SHP77 treated with DMSO at 0.1 percent for 48 hours (cell line): Measurements from ENCODE around the gene UHMK1.

ENCODE experiments used
- DNase-seq: peaks from one replicate; lab custom pipeline; 2025; lab: John Stamatoyannopoulos, UW

UHMK1 gene

DNA sequence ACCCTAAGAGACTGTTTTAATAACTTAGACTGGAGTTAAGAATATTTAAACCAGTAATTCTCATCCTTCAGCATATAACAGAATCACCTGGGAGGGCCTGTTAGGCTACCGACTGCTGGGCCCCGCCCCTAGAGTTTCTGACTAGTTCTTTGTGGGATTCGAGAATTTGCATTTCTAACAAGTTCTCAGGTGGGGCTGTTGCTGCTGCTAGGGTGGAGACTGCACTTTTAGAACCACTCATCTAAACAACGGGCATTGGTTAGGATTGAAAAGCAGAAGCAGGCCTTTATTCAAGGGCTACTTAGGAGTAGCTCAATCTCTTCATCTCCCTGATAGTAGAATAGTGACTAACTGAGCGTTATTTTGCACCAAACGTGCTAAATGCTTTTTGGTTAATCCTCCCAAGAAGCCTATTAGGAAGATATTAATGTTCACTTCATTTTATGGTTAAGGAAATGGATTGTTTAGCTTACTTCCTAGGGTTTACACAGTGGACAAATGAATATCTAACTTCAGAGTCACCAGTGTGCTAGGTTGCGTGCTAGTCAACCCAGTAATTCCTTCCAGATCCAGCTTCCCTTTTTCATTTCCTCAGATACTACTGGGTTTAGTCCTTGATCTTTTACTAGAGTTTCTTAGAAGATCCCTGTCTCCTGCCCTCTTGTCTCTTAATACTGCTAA, 32.8 kb downstream of the UHMK1 start:
- DNase-seq: no peak

DNA sequence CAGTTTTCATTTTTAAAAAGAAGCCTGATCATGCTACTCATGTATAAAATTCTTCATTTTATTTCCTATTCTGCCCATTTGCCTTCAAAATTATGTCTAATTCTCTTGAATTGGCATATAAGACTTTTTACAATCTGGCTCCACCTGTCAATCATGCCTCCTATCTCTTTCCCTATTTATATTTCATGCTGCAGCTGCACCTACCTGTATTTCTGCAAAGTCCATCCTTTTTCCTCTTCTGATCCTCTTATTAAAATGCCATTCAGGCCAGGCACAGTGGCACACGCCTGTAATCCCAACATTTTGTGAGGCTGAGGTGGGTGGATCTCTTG, 33.3 kb downstream of the UHMK1 start:
- no peak for DNase-seq

GRCh38 chr1:162535501-162535900, 37.9 kb downstream of the UHMK1 start:
- no peak for DNase-seq

DNA sequence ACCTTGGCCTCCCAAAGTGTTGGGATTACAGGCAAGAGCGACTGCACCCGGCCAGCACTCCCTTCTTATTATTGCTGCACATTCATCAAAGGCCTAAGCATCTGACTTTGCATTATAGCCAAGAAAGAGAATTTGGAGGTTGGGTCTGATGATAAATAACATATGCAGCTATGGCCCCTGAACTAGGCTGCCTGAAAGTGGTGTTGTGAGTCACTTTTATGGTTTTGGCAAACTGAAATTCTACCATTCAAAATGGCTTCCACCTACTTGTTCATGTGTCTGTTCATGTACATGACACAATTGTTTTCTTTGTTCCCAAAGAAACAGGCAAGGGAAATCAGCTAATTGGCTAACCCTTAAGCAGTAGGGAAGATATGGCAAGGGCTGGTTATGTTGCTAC, 38.9 kb downstream of the UHMK1 start:
- DNase-seq: no peak

GRCh38 chr1:162537216-162537615, 39.6 kb downstream of the UHMK1 start:
- no peak for DNase-seq

DNA sequence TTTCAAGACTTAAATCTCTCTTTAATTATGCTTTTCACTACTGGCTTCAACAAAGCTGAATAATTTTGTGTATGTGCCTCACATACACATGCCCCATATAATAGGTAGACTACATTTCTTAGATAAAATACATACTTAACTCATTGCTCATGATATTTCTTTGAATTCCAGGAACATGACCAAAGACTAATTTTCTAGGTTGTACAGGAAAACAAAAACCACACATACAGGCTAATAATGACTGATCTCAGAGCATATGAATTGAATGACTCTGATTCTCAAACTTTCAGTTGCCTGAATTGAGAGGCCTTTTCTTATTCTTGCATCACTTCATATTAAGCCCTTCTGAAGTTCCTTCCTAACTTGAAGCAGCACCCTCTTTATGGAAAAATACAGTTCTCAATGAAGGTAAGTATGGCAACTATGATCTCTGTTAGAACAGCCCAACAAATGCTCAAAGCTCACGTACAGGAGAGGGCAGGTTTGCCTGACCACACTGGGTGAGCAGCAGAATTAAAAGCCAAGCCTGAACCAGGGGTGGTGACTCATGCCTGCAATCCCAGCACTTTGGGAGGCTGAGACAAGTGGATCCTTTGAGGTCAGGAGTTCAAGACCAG, 41.3 kb downstream of the UHMK1 start:
- DNase-seq: no peak

- no peak for DNase-seq
These were observed 44.1 kb downstream of the UHMK1 start for GRCh38 chr1:162541619-162542141.

GRCh38 chr1:162543228-162543627, 45.6 kb downstream of the UHMK1 start:
- DNase-seq: no peak

- no peak for DNase-seq
These were observed 50.6 kb downstream of the UHMK1 start for GRCh38 chr1:162548170-162548569.

DNA sequence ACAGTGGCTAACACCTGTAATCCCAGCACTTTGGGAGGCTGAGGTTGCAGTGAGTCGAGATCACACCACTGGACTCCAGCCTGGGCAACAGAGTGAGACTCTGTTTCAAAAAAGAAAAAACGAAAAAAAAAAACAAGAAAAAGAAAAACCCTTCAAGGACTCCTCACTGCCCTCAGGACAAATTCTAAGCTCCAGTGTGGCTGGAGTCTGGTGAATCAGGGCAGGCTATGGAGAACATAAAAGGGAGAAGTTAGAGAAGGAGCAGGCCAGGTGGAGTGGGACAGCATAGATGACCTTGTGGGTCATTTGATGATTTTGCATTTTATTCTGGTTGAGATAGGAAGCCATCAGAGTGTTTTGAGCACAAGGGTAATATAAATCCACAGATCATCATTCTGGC, 51.4 kb downstream of the UHMK1 start:
- no peak for DNase-seq

DNA sequence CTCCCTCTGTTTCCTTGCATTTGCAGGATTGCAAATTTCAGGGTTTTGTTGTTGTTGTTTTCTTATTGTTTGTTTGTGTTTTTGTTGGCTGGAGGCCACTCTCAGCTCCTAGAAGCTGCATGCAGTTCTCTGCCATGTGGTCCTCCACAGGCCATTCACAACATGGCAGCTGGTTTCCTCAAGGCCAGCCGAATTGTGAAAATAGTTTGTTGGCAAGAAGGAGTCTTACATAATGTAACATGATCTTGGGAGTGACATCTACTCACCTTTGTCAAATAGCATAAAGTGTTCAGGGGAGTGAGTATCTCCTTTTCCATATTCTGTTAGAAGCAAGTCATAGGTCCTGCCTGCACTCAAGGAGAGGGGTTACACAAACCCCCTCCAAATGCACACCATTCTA, 53.3 kb downstream of the UHMK1 start:
- no peak for DNase-seq

GRCh38 chr1:162551969-162552683, 54.5 kb downstream of the UHMK1 start:
- DNase-seq: no peak

DNA sequence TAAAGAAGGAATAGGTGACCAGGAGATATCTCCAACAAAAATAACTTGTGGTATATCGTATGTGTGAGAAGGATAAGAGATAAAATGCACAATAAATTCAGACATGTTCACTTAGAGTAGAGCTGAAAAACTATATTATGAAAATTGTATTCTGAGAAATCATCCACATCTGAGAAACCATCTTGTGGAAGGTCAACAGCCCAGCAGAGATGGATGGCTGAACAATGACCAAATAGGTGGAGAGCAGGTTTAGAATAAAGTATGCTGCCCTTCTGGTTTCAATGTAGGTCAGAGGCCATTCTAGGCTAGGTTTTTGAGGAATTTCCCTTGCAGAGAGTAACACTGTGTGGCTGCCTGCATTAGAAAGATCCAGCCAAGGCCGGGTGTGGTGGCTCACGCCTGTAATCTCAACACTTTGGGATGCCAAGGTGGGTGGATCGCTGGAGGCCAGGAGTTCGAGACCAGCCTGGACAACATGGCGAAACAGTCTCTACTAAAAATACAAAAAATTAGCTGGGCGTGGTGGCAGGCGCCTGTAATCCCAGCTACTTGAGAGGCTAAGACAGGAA, 55.1 kb downstream of the UHMK1 start:
- no peak for DNase-seq

DNA sequence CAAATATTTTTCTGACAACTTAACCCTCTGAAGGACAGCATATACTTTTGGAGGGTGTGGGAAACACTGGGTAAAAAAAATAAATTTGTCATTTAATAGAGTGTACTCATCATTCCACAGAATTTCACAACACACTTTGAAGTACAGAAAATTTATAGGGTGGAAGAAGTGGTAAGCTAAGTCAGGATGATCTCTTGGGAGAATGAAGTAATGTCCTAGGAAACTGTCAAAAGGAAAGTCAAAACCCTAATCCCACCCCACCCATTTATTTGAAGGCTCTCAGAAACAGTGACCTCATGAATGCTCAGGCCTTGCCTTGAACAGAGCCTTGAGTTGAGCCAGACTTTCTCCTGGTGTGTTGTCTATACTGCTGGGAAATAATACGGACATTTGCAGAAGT, 56.6 kb downstream of the UHMK1 start:
- DNase-seq: no peak

DNA sequence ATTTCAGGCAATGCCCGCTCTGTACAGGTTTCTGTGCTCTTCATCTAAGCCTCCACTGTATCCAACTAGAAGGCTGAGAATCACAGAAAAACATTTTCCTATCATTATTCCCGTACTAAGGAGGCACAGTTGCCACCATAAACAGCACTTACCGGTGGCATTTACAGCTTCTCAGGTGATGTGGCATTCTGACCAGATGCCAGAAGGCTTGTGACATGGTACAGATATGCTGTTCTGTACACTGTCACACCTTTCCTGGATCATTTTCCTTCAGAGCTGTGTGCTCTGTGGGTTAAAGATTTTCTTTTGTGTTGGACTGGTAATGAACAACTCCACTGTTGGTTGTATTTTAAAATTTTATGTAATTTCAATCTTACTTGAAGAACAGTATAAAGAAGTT, 59.9 kb downstream of the UHMK1 start:
- no peak for DNase-seq

- no peak for DNase-seq
These were observed 62.9 kb downstream of the UHMK1 start for GRCh38 chr1:162560303-162561036.

DNA sequence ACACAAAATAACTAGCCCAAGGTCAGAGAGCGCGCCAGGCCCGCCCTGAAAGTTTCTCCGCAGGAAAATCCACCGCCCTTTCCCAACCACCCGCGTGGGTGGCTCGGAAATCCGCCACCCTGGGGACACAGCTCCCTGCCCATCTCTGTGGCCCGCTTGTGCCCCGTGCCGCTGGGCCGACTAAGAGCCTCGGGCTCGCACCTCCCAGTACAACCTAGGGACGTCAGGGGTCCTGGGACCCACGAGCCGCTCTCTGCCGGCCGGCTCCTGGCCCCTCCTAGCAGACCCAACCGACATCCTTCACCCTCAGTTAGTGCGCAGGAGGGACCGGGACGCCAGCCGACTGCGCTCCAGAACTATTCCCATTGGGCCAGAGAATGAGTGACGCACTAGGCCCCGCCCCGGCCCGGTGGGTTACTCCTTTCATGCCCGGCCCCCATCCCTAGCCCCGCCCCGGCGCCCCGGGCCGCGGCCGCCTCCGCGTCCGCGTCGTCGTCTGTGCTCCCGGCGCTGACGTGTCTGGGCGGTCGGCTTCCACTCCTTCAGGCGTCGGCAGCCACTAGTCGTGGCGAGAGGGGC, 63.5 kb downstream of the UHMK1 start:
- peak; percentile 96 for DNase-seq

- no peak for DNase-seq
These were observed 64.2 kb downstream of the UHMK1 start, which contains the start of gene UAP1 for GRCh38 chr1:162561616-162562469. Gene UAP1 (plus strand): TSS chr1:162561722. CDS start chr1:162566069, 4,347 bp downstream.

GRCh38 chr1:162562470-162562828, 64.8 kb downstream of the UHMK1 start:
- no peak for DNase-seq

- no peak for DNase-seq
These were observed 67.2 kb downstream of the UHMK1 start for GRCh38 chr1:162564762-162565218.

DNA sequence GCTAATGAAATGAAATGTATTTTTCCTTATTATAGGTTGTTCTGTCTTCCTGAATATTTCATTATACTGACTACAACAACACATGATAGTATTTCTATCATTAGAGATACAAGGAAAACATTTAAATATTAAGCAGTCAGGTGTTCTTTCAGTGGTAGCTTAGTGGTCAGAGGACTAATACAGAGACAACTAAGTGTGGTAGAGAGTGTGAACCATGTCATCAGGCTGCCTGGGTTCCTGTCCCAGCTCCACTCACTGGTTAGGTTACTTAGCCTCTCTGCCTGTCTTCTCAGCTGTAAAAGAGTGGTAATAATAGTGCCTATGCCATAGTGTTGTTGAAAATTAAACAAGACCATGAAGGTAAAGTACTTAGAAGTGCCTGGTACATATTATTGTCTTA, 67.8 kb downstream of the UHMK1 start:
- DNase-seq: no peak
